Measurements from ENCODE around the gene CARMIL1.
"Not testable (repeated sequence)": the region's sequence is repeated elsewhere in the genome, so short reads cannot be mapped to it uniquely, and the experiment has no call there.

The CARMIL1 gene

DNA sequence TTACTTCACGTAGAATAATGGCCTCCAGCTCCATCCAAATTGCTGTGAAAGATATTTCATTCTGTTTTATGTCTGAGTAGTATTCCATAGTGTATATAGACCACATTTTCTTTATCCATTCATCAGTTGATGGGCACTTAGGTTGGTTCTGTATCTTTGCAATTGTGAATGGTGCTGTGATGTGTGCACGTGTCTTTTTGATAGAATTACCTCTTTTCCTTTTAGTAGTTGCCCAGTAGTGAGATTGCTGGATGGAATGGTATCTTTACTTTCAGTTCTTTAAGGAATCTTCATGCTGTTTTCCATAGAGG is 91.8 kb downstream of the CARMIL1 start:
- no peak overlapping the region for H3K4me3 ChIP-seq (ENCODE audit: control insufficient read depth, low read depth, low read length)
- DNase-seq (ENCODE audit: low read depth) = no peak
- TF ChIP-seq, protein P1, sequence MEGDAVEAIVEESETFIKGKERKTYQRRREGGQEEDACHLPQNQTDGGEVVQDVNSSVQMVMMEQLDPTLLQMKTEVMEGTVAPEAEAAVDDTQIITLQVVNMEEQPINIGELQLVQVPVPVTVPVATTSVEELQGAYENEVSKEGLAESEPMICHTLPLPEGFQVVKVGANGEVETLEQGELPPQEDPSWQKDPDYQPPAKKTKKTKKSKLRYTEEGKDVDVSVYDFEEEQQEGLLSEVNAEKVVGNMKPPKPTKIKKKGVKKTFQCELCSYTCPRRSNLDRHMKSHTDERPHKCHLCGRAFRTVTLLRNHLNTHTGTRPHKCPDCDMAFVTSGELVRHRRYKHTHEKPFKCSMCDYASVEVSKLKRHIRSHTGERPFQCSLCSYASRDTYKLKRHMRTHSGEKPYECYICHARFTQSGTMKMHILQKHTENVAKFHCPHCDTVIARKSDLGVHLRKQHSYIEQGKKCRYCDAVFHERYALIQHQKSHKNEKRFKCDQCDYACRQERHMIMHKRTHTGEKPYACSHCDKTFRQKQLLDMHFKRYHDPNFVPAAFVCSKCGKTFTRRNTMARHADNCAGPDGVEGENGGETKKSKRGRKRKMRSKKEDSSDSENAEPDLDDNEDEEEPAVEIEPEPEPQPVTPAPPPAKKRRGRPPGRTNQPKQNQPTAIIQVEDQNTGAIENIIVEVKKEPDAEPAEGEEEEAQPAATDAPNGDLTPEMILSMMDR (IDR thresholded peaks at IDR 0.05; ENCODE audit: control insufficient read depth, insufficient read depth, low read depth, low read length, missing control alignments) = no peak

DNA sequence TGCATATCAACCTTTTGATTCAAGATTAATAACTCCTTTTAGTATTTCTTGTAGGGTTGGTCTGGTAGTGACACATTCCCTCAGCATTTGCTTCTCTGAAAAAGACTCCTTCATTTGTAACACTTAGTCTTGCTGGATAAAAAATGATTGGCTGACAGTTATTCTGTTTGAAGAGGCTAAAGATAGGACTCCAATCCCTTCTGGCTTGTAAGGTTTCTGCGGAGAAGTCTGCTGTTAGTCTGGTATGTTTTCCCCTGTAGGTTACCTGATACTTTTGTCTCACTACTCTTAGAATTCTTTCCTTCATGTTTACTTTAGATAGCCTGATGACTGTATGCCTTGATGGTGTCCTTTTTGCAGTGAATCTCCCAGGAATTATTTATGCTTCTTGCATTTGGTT is 96.0 kb downstream of the CARMIL1 start:
- no peak overlapping the region for H3K4me3 ChIP-seq (ENCODE audit: control insufficient read depth, low read depth, low read length)
- DNase-seq (ENCODE audit: low read depth) = no peak
- TF ChIP-seq, protein P1 (IDR thresholded peaks at IDR 0.05; ENCODE audit: control insufficient read depth, insufficient read depth, low read depth, low read length, missing control alignments) = no peak

DNA sequence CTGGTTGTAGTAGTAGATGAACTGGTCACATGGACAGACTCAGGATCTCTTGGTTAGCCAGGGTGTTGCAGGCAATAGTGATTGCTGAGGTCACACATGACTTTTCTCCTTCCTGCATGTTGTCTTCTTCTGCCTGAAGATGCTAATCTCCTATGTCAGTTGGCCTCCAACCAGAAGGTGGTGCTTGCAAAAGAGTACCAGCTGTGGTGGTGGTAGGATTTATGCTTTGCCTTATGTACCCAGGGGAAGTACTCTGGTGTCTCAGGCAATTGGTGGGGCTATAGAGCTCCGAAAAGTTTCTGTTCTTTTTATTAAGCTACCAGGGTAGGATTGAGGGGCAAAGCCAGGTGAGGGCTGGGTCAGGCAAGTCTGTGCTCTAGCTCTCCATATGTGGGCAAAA is 98.5 kb downstream of the CARMIL1 start:
- TF ChIP-seq, protein P1 (IDR thresholded peaks at IDR 0.05; ENCODE audit: control insufficient read depth, insufficient read depth, low read depth, low read length, missing control alignments) = no peak
- H3K4me3 ChIP-seq (ENCODE audit: control insufficient read depth, low read depth, low read length) = no peak overlapping the region
- DNase-seq (ENCODE audit: low read depth) = no peak

DNA sequence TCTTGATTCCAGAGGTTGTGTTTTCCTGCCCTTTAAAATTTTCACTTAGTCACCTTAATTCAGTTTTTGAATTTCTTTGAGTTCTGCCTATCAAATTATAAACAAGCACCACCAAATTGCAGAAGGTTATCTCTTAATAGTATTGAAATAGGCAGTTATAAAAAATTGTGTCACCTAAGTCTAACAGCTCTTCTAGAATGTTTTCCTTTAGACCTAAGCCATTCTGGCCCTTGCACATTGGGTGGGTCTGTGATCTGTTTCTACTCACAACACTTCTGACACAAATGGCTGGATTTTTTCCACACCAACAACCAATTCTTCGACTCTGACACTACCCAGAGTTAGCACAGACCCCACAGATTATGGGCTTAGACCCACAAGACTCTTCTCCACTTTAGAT is 101.9 kb downstream of the CARMIL1 start:
- TF ChIP-seq, protein P1 (IDR thresholded peaks at IDR 0.05; ENCODE audit: control insufficient read depth, insufficient read depth, low read depth, low read length, missing control alignments) = no peak
- H3K4me3 ChIP-seq (ENCODE audit: control insufficient read depth, low read depth, low read length) = no peak overlapping the region
- no peak for DNase-seq (ENCODE audit: low read depth)

DNA sequence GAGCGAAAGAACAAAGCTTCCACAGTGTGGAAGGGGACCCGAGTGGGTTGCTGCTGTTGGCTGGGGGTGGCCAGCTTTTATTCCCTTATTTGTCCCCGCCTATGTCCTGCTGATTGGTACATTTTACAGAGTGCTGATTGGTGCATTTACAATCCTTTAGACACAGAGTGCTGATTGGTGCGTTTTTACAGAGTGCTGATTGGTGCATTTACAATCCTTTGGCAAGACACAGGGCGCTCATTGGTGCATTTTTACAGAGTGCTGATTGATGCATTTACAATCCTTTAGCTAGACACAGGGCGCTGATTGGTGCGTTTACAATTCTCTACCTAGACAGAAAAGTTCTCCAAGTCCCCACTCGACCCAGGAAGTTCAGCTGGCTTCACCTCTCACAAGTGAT is 103.3 kb downstream of the CARMIL1 start:
- H3K4me3 ChIP-seq (ENCODE audit: control insufficient read depth, low read depth, low read length); DNase-seq (ENCODE audit: low read depth): not testable (repeated sequence)

DNA sequence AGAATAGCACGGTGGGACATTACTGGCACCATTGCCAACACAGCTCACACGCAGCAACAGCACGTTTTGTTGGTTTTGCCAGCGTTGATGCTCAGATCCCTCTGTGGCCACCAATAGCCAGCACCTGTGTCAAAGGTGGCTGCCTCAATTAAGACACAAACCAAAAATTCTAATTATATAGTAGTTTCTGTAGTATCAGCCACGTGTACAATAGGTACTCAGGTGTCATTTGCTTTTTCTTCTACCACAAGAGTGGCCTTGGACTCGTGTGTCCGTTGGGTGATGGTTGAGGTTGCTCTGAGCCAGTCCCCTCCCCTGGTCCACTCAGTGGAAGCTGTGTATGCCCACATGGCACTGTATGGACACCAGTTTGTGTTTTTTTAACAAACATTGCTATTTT is 105.1 kb downstream of the CARMIL1 start:
- no peak for DNase-seq (ENCODE audit: low read depth)
- TF ChIP-seq, protein P1 (IDR thresholded peaks at IDR 0.05; ENCODE audit: control insufficient read depth, insufficient read depth, low read depth, low read length, missing control alignments) = no peak
- no peak overlapping the region for H3K4me3 ChIP-seq (ENCODE audit: control insufficient read depth, low read depth, low read length)

DNA sequence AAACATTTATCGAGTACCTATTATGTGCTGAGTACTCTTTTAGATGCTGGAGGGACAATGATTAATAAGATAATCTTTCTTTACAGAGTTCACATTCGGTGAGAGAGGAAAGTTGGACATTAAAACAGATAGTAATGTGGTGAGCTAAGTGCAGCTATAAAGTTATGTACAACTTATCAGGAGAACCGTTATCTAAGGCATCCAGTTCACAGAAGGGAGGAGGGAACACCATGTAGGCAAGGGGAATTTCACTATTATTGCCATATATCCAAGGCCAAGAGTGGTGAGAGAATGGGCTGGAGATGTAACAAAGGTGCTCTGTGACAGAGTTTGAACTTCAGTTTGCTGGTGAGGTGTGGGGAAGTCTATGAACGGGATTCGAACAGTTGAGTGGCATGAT is 105.8 kb downstream of the CARMIL1 start:
- no peak for DNase-seq (ENCODE audit: low read depth)
- H3K4me3 ChIP-seq (ENCODE audit: control insufficient read depth, low read depth, low read length) = no peak overlapping the region
- TF ChIP-seq, protein P1 (IDR thresholded peaks at IDR 0.05; ENCODE audit: control insufficient read depth, insufficient read depth, low read depth, low read length, missing control alignments) = no peak

Measured in AG09309 (cell line).